SK-N-SH treated with all-trans-retinoic acid at 6 μM for 48 hours (cell line): Measurements from ENCODE around the gene NDUFA11.

Experiments
- TF ChIP-seq, protein P1 (sequence below): fragments of 250-450 bp; sonication (Bioruptor Pico); IDR thresholded peaks from 2 replicates; pipeline ENCODE4 v1.8.0; 2020; ENCODE audit warnings: mild to moderate bottlenecking, moderate library complexity, borderline replicate concordance
- TF ChIP-seq, protein P2 (sequence below): fragments of 250-450 bp; sonication (Bioruptor Pico); IDR thresholded peaks from 2 replicates; pipeline ENCODE4 v1.5.1; 2021; ENCODE audit warnings: mild to moderate bottlenecking, moderate library complexity

- TF ChIP-seq, protein P1, sequence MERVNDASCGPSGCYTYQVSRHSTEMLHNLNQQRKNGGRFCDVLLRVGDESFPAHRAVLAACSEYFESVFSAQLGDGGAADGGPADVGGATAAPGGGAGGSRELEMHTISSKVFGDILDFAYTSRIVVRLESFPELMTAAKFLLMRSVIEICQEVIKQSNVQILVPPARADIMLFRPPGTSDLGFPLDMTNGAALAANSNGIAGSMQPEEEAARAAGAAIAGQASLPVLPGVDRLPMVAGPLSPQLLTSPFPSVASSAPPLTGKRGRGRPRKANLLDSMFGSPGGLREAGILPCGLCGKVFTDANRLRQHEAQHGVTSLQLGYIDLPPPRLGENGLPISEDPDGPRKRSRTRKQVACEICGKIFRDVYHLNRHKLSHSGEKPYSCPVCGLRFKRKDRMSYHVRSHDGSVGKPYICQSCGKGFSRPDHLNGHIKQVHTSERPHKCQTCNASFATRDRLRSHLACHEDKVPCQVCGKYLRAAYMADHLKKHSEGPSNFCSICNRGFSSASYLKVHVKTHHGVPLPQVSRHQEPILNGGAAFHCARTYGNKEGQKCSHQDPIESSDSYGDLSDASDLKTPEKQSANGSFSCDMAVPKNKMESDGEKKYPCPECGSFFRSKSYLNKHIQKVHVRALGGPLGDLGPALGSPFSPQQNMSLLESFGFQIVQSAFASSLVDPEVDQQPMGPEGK = no peak
- TF ChIP-seq, protein P2, sequence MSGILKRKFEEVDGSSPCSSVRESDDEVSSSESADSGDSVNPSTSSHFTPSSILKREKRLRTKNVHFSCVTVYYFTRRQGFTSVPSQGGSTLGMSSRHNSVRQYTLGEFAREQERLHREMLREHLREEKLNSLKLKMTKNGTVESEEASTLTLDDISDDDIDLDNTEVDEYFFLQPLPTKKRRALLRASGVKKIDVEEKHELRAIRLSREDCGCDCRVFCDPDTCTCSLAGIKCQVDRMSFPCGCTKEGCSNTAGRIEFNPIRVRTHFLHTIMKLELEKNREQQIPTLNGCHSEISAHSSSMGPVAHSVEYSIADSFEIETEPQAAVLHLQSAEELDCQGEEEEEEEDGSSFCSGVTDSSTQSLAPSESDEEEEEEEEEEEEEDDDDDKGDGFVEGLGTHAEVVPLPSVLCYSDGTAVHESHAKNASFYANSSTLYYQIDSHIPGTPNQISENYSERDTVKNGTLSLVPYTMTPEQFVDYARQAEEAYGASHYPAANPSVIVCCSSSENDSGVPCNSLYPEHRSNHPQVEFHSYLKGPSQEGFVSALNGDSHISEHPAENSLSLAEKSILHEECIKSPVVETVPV = no peak
Observed at GRCh38 chr19:5864725-5865486, 38.7 kb downstream of the NDUFA11 start.
